PFSK-1 (cell line): ENCODE data around the gene MYO3A.

ENCODE experiments used
- FOXP2 ChIP-seq: optimal IDR thresholded peaks from 2 replicates; pipeline ENCODE3; 2011; ENCODE audit warnings: borderline replicate concordance, control low read depth, inconsistent platforms; ENCODE audit not compliant: insufficient read depth; ENCODE audit errors: extremely low read length, extremely low read depth
- POLR2AphosphoS5 ChIP-seq: IDR thresholded peaks from 2 replicates; pipeline ENCODE4 v1.6.1; 2012; ENCODE audit warnings: low read depth, mild to moderate bottlenecking, control low read depth, low read length, moderate library complexity
- REST ChIP-seq, 2 experiments: IDR thresholded peaks; 2 replicates each; pipeline versions ENCODE4 v1.6.1 to v1.8.0; 2011 to 2012; ENCODE audit warnings: low read depth in 2 of 2, low read length in 2 of 2, control low read depth in 1 of 2, inconsistent platforms in 1 of 2, mild to moderate bottlenecking in 1 of 2, moderate library complexity in 1 of 2; ENCODE audit not compliant: insufficient read depth in 1 of 2
- SIN3A ChIP-seq: IDR thresholded peaks from 2 replicates; pipeline ENCODE4 v1.6.1; 2012; ENCODE audit warnings: mild to moderate bottlenecking, low read length, moderate library complexity, borderline replicate concordance; ENCODE audit not compliant: insufficient read depth
- TAF1 ChIP-seq: IDR thresholded peaks from 2 replicates; pipeline ENCODE4 v1.6.1; 2012; ENCODE audit warnings: low read length, control low read depth, borderline replicate concordance; ENCODE audit not compliant: insufficient read depth

The MYO3A gene

GRCh38 chr10:25912866-25913265 is 21.2 kb upstream of the MYO3A start:
- TF ChIP-seq REST (IDR thresholded peaks at IDR 0.05; ENCODE audit: insufficient read depth in 1 of 2, low read depth in 2 of 2, low read length in 2 of 2) (no peak), POLR2AphosphoS5 (no peak), SIN3A (no peak), FOXP2 (no peak), TAF1 (no peak)

- no peak for TF ChIP-seq TAF1
- no peak for TF ChIP-seq FOXP2
- TF ChIP-seq SIN3A = no peak
- TF ChIP-seq POLR2AphosphoS5 = no peak
- TF ChIP-seq REST (IDR thresholded peaks at IDR 0.05; ENCODE audit: insufficient read depth in 1 of 2, low read depth in 2 of 2, low read length in 2 of 2) = no peak
Measured at GRCh38 chr10:25914776-25915175, 19.3 kb upstream of the MYO3A start.

- TF ChIP-seq POLR2AphosphoS5 (no peak), FOXP2 (no peak), TAF1 (no peak), SIN3A (no peak), REST (IDR thresholded peaks at IDR 0.05; ENCODE audit: insufficient read depth in 1 of 2, low read depth in 2 of 2, low read length in 2 of 2) (no peak)
Measured at GRCh38 chr10:25934621-25935139, 651 bp downstream of the MYO3A start.

GRCh38 chr10:25938405-25938804 is 4.4 kb downstream of the MYO3A start:
- TF ChIP-seq SIN3A (no peak), TAF1 (no peak), REST (IDR thresholded peaks at IDR 0.05; ENCODE audit: insufficient read depth in 1 of 2, low read depth in 2 of 2, low read length in 2 of 2) (no peak), POLR2AphosphoS5 (no peak), FOXP2 (no peak)

GRCh38 chr10:25944771-25945170 is 10.7 kb downstream of the MYO3A start:
- TF ChIP-seq FOXP2 (no peak), REST (IDR thresholded peaks at IDR 0.05; ENCODE audit: insufficient read depth in 1 of 2, low read depth in 2 of 2, low read length in 2 of 2) (no peak), POLR2AphosphoS5 (no peak), SIN3A (no peak), TAF1 (no peak)
